Measurements from ENCODE around the gene SPRR5.

Gene SPRR5, protein sequence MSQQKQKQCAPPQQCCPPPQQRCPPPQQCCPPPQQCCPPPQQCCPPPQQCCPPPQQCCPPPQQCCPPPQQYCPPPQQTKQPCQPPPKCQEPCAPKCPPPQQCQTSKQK

GRCh38 chr1:152946651-152947256 is at the start of gene SPRR5:
TSS of gene SPRR5 (plus strand) at chr1:152947206. CDS start at chr1:152948555, 1,349 bp downstream.
- no peak for TF ChIP-seq CTCF (IDR thresholded peaks at IDR 0.05; ENCODE audit: extremely low read depth, missing control alignments)
- no peak for DNase-seq (ENCODE audit: low spot score)

GRCh38 chr1:152899027-152899426 is 48.0 kb upstream of the SPRR5 start:
- DNase-seq (ENCODE audit: low spot score), result no peak
- no peak for TF ChIP-seq CTCF (IDR thresholded peaks at IDR 0.05; ENCODE audit: extremely low read depth, missing control alignments)

DNA sequence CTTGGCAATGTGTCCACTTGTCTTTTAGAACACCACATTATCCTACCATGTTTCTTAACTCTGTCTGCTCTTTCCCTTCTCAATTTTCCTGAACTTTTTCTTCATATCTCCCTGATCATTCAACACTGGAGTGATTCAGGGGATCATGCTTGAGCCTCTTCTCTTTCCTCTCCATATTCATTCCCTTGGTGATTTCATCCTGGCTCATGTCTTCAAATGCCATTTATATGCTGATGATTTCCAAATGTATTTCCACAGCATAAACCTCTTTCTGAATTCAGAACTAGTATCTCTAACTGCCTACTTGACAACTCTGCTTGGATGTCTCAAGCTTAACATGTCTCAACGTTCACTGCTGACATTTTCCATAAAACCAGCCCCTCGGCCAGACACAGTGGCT is 47.1 kb upstream of the SPRR5 start:
- no peak for DNase-seq (ENCODE audit: low spot score)
- no peak for TF ChIP-seq CTCF (IDR thresholded peaks at IDR 0.05; ENCODE audit: extremely low read depth, missing control alignments)

DNA sequence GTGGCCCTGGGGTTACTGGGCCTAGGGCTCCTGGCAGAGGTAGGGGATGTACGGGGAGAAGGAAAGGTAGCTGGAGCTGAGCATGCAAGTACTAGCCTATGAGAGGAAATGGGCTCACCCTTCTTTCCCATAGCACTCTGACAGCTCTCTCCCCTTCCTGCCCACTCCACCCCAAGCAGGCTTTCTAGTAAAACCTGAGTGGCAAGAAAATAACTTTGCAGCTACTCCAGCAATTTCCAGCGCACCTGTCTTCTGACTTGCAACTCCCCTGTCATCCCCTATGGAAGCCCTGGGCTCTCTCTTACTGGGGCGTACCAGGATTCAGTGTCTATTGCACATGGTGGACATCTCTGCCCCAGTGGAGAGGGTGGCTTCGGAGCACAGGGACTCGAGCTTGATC is 45.4 kb upstream of the SPRR5 start:
- DNase-seq (ENCODE audit: low spot score), result no peak
- TF ChIP-seq CTCF (IDR thresholded peaks at IDR 0.05; ENCODE audit: extremely low read depth, missing control alignments), result no peak

DNA sequence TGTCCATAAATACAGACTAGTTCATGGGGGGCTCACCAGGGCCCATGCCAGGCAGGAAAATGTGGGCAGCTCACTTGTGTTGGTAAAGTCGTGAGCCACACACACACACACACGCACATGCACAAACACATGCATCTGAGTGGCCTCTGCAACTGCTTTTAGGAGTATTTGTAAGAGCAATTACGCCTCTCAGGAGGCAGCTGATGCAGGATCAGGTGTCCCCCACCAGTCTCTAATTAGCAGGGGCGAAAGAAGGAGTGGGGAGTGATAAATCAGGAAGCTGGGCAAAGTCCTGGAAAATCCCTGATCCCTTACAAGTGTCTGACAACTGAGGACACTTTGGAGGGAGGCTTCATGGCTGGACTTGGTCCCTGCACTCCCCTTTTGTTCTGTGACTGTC is 44.4 kb upstream of the SPRR5 start:
- no peak for TF ChIP-seq CTCF (IDR thresholded peaks at IDR 0.05; ENCODE audit: extremely low read depth, missing control alignments)
- DNase-seq (ENCODE audit: low spot score), result no peak

- no peak for TF ChIP-seq CTCF (IDR thresholded peaks at IDR 0.05; ENCODE audit: extremely low read depth, missing control alignments)
- DNase-seq (ENCODE audit: low spot score), result no peak
Observed at GRCh38 chr1:152904688-152905440, 42.1 kb upstream of the SPRR5 start.

GRCh38 chr1:152906023-152906565 is 40.9 kb upstream of the SPRR5 start:
- no peak for TF ChIP-seq CTCF (IDR thresholded peaks at IDR 0.05; ENCODE audit: extremely low read depth, missing control alignments)
- no peak for DNase-seq (ENCODE audit: low spot score)
